Tibial nerve (tissue), 4 donors: ENCODE results near the gene SLC51A.

Experiments used
- CTCF ChIP-seq, 5 experiments: fragments of 200-600 bp in 3 of 5; fragments of 450-650 bp in 2 of 5; sonication (generic) in 3 of 5; IDR thresholded peaks; one replicate each; pipeline ENCODE4 v1.5.1; 2016 to 2019; ENCODE audit warnings: antibody characterized with exemption in 5 of 5, mild to moderate bottlenecking in 3 of 5, moderate library complexity in 2 of 5
- EP300 ChIP-seq, 2 donors: sonication (generic); formaldehyde crosslinking; IDR thresholded peaks; one replicate each; pipeline ENCODE4 v1.6.1; 2017; ENCODE audit warnings: antibody characterized with exemption in 2 of 2, mild to moderate bottlenecking in 1 of 2
- POLR2A ChIP-seq, 2 donors: fragments of 450-650 bp; IDR thresholded peaks; one replicate each; pipeline ENCODE4 v1.6.1; 2017; ENCODE audit warnings: antibody characterized with exemption in 2 of 2, mild to moderate bottlenecking in 2 of 2, moderate library complexity in 2 of 2

DNA sequence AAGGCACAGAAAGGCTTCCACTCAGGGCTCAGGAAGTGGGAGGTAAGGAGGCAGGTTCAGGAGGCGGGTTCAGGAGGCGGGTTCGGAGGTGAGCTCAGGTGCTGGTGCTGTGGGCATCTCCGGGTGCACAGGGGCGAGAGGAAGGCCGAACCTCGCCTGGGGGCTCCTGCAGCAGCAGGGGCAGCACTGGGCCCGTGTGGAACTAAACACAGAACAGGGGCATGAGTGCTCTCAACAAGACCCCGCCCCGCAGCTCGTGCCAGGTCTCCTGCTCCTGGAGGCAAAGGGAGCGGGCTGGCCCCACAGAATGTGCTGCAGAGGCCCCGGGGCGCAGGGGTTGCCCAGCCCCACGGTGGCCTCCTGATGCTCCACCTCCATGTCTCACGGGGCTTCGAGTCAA, 18.8 kb upstream of the SLC51A start:
- no peak for TF ChIP-seq CTCF (IDR thresholded peaks at IDR 0.05)
- TF ChIP-seq POLR2A (IDR thresholded peaks at IDR 0.05), result no peak
- TF ChIP-seq EP300 (IDR thresholded peaks at IDR 0.05), result no peak
